Progenitor cell of endocrine pancreas (in vitro differentiated cells): Measurements from ENCODE around the gene NDST1. TPM values are rescaled to one million over a fixed set of nuclear protein-coding genes. Genes with fewer than 3 reads are reported as not detected.
A peak's percentile ranks its signal among the peaks of the same experiment; 100 is the strongest.

Experiments used
- DNase-seq: peaks from one replicate; pipeline ENCODE4 v3.0.0; 2021; ENCODE audit warnings: low spot score; ENCODE audit not compliant: unreplicated experiment
- H3K27ac Mint-ChIP-seq: 2 replicates; pipeline ENCODE4 v1.8.0; 2021; ENCODE audit warnings: mild to moderate bottlenecking, moderate library complexity, mixed read lengths
- H3K27me3 Mint-ChIP-seq: 2 replicates; pipeline ENCODE4 v1.8.0; 2021; ENCODE audit warnings: mixed read lengths
- H3K36me3 Mint-ChIP-seq: 2 replicates; pipeline ENCODE4 v1.8.0; 2022; ENCODE audit warnings: mixed read lengths; ENCODE audit not compliant: insufficient read depth
- H3K4me1 Mint-ChIP-seq: 2 replicates; pipeline ENCODE4 v1.8.0; 2021; ENCODE audit warnings: low read depth, mixed read lengths
- H3K4me3 Mint-ChIP-seq: 2 replicates; pipeline ENCODE4 v1.8.0; 2021; ENCODE audit warnings: low read depth, mild to moderate bottlenecking, moderate library complexity, mixed read lengths
- H3K9me3 Mint-ChIP-seq: 2 replicates; pipeline ENCODE4 v1.8.0; 2021; ENCODE audit warnings: low read depth, mixed read lengths
- CTCF ChIP-seq: fragments of 200-600 bp; sonication (generic); IDR thresholded peaks from one replicate; pipeline ENCODE4 v1.5.0; 2021; ENCODE audit warnings: antibody characterized with exemption, mild to moderate bottlenecking; ENCODE audit not compliant: unreplicated experiment
- total RNA-seq: library from RNA; stranded (reverse); gene quantifications from 2 replicates; pipeline ENCODE4 v1.2.1, GENCODE V29; 2021

NDST1 gene
- total RNA-seq, 1 donor from 2014 or later: 169 TPM

- no peak for TF ChIP-seq CTCF
- no peaks in the 10 kb centered on the region for H3K27me3 Mint-ChIP-seq
- no peak overlapping the region for H3K27ac Mint-ChIP-seq
- no peaks in the 10 kb centered on the region for H3K9me3 Mint-ChIP-seq
- H3K36me3 Mint-ChIP-seq: no peaks in the 10 kb centered on the region
- DNase-seq: no peak
- H3K4me1 Mint-ChIP-seq: peaks cover 16% of the 10 kb centered on the region
- H3K4me3 Mint-ChIP-seq: no peak overlapping the region
These were observed 26.3 kb upstream of the NDST1 start for GRCh38 chr5:150481708-150481965.

GRCh38 chr5:150481972-150482406, 25.9 kb upstream of the NDST1 start:
- DNase-seq: no peak
- Mint-ChIP-seq H3K9me3 (no peaks in the 10 kb centered on the region), H3K4me3 (no peak overlapping the region), H3K36me3 (no peaks in the 10 kb centered on the region), H3K4me1 (peaks cover 16% of the 10 kb centered on the region), H3K27me3 (no peaks in the 10 kb centered on the region), H3K27ac (peak overlapping the region; percentile 11)
- no peak for TF ChIP-seq CTCF

- Mint-ChIP-seq H3K4me1 (peaks cover 44% of the 10 kb centered on the region), H3K4me3 (peak overlapping the region; percentile 81), H3K27ac (peak overlapping the region; percentile 94), H3K9me3 (no peaks in the 10 kb centered on the region), H3K36me3 (no peaks in the 10 kb centered on the region), H3K27me3 (no peaks in the 10 kb centered on the region)
- no peak for DNase-seq
- no peak for TF ChIP-seq CTCF
These were observed 22.8 kb upstream of the NDST1 start for GRCh38 chr5:150484964-150485692.

- DNase-seq: peak; percentile 68
- Mint-ChIP-seq H3K27me3 (no peaks in the 10 kb centered on the region), H3K27ac (peak overlapping the region; percentile 94)
These were observed 22.1 kb upstream of the NDST1 start for GRCh38 chr5:150485693-150486401.

More at GRCh38 chr5:150485693-150486401, 22.1 kb upstream of the NDST1 start:
- H3K36me3 Mint-ChIP-seq: peaks cover 3% of the 10 kb centered on the region
- H3K4me1 Mint-ChIP-seq: peaks cover 51% of the 10 kb centered on the region
- peak overlapping the region; percentile 81 for H3K4me3 Mint-ChIP-seq
- no peak for TF ChIP-seq CTCF
- no peaks in the 10 kb centered on the region for H3K9me3 Mint-ChIP-seq
